ENCODE results near the gene EDIL3. TPM values are rescaled to one million over a fixed set of nuclear protein-coding genes. Genes with fewer than 3 reads are reported as not detected.

EDIL3 gene
- total RNA-seq, 1 experiment from 2014 or later: not detected

DNA sequence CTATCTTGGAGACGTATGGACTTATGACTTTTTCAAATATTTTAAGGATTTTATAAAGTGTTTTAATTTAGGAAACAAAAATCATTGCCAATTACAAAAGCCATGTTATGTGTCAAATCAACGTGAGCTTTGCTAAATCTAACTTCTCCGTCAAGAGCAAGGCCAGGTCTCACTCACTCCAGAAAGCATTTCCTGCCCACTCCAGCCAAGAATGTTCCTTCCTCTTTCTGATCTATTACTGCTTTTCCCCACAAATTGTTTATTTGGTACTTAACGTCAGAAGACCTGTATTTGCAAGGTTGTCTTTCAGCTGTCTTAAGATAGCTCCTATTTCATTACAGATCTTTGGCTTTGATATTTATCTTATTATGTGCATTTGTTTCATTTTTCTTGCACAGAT is 470.5 kb downstream of the EDIL3 start:
- Mint-ChIP-seq H3K27me3 (ENCODE audit: insufficient read depth, unreplicated experiment) (no peaks in the 10 kb centered on the region), H3K9me3 (ENCODE audit: unreplicated experiment) (no peaks in the 10 kb centered on the region), H3K36me3 (ENCODE audit: insufficient read depth, unreplicated experiment) (no peaks in the 10 kb centered on the region), H3K4me3 (ENCODE audit: unreplicated experiment) (no peak overlapping the region), H3K4me1 (ENCODE audit: low read depth, unreplicated experiment) (no peaks in the 10 kb centered on the region), H3K27ac (ENCODE audit: unreplicated experiment) (no peak overlapping the region)
- POLR2A ChIA-PET: no interaction called here
- TF ChIP-seq, protein P1, sequence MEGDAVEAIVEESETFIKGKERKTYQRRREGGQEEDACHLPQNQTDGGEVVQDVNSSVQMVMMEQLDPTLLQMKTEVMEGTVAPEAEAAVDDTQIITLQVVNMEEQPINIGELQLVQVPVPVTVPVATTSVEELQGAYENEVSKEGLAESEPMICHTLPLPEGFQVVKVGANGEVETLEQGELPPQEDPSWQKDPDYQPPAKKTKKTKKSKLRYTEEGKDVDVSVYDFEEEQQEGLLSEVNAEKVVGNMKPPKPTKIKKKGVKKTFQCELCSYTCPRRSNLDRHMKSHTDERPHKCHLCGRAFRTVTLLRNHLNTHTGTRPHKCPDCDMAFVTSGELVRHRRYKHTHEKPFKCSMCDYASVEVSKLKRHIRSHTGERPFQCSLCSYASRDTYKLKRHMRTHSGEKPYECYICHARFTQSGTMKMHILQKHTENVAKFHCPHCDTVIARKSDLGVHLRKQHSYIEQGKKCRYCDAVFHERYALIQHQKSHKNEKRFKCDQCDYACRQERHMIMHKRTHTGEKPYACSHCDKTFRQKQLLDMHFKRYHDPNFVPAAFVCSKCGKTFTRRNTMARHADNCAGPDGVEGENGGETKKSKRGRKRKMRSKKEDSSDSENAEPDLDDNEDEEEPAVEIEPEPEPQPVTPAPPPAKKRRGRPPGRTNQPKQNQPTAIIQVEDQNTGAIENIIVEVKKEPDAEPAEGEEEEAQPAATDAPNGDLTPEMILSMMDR (IDR thresholded peaks at IDR 0.05; ENCODE audit: insufficient read depth in 1 of 2, low read depth in 1 of 2, low read length in 1 of 2, severe bottlenecking in 1 of 2, unreplicated experiment in 1 of 2): no peak
- no TSS peak for BruUV-seq (replicated peaks)
- no peak for DNase-seq
- H3K9me3 ChIP-seq: no peaks in the 10 kb centered on the region
- intact Hi-C loops (cut with micrococcal nuclease; ENCODE audit: unreplicated experiment): no loop called here
- no peaks in the 10 kb centered on the region for H3K36me3 ChIP-seq (ENCODE audit: control insufficient read depth, insufficient read depth, low read length)
- no peaks in the 10 kb centered on the region for H3K27me3 ChIP-seq (replicated peaks; ENCODE audit: control insufficient read depth, insufficient read depth, low read length)
- CTCF ChIA-PET: no interaction called here
- no peak overlapping the region for H3K4me3 ChIP-seq (ENCODE audit: low read depth, low read length)
- H3K4me1 ChIP-seq: no peaks in the 10 kb centered on the region

DNA sequence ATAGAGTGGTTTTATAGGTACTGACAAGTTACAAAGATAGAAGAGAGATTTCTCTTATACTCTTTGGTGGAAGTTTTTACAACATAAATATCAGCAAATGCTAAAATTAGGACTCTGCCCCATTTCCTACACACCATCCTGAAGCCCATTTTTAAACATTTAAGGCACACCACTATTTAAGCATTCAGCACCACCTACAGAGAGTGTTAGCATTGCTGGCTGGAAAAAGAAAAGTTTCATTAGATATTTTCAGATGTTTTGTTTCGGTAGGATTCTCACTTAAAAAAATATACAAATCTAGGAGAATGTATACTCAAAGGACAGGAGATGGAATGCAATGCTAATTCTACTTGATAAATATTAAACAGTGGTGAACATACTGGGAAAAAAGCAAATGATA is 471.1 kb downstream of the EDIL3 start:
- Mint-ChIP-seq H3K27me3 (ENCODE audit: insufficient read depth, unreplicated experiment) (no peaks in the 10 kb centered on the region), H3K9me3 (ENCODE audit: unreplicated experiment) (no peaks in the 10 kb centered on the region), H3K4me3 (ENCODE audit: unreplicated experiment) (no peak overlapping the region), H3K36me3 (ENCODE audit: insufficient read depth, unreplicated experiment) (no peaks in the 10 kb centered on the region), H3K4me1 (ENCODE audit: low read depth, unreplicated experiment) (no peaks in the 10 kb centered on the region), H3K27ac (ENCODE audit: unreplicated experiment) (no peak overlapping the region)
- ChIA-PET POLR2A (no interaction called here), CTCF (no interaction called here)
- intact Hi-C loops (cut with micrococcal nuclease; ENCODE audit: unreplicated experiment): no loop called here
- Histone ChIP-seq H3K4me3 (ENCODE audit: low read depth, low read length) (no peak overlapping the region), H3K4me1 (no peaks in the 10 kb centered on the region), H3K27me3 (replicated peaks; ENCODE audit: control insufficient read depth, insufficient read depth, low read length) (no peaks in the 10 kb centered on the region), H3K9me3 (no peaks in the 10 kb centered on the region), H3K36me3 (ENCODE audit: control insufficient read depth, insufficient read depth, low read length) (no peaks in the 10 kb centered on the region)
- no TSS peak for BruUV-seq (replicated peaks)
- no peak for DNase-seq
- TF ChIP-seq, protein P1 (IDR thresholded peaks at IDR 0.05; ENCODE audit: insufficient read depth in 1 of 2, low read depth in 1 of 2, low read length in 1 of 2, severe bottlenecking in 1 of 2, unreplicated experiment in 1 of 2): no peak

DNA sequence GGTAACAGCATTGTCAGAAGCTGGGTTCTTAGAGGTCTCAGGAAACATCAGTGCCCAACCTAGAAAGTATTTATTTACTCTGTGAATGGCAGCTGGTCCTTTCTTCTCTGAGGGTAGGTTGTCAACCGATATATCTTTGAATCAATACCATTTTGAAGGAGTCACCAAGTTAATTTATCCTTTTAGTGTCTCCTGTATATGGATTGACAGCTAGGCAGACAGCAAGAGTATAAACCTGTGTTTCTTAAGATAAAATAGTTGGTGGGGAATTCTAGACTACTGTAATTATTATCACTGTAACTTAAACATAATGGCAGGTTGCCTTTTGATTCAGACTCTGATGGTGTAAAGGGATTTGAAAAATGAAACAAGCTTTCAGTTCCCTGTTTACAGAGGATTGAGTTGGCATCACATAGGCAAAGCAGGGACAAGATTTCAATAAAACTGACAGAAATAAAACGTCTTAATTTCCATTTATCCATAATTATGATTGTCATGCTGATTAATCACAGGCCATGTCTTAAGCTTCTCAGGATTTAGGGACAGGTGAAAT is 473.2 kb downstream of the EDIL3 start:
- Histone ChIP-seq H3K27me3 (replicated peaks; ENCODE audit: control insufficient read depth, insufficient read depth, low read length) (no peaks in the 10 kb centered on the region), H3K4me3 (ENCODE audit: low read depth, low read length) (no peak overlapping the region), H3K4me1 (no peaks in the 10 kb centered on the region), H3K36me3 (ENCODE audit: control insufficient read depth, insufficient read depth, low read length) (no peaks in the 10 kb centered on the region), H3K9me3 (no peaks in the 10 kb centered on the region)
- CTCF ChIA-PET: no interaction called here
- H3K36me3 Mint-ChIP-seq (ENCODE audit: insufficient read depth, unreplicated experiment): no peaks in the 10 kb centered on the region
- intact Hi-C loops (cut with micrococcal nuclease; ENCODE audit: unreplicated experiment): no loop called here
- H3K27me3 Mint-ChIP-seq (ENCODE audit: insufficient read depth, unreplicated experiment): no peaks in the 10 kb centered on the region
- POLR2A ChIA-PET: no interaction called here
- H3K4me3 Mint-ChIP-seq (ENCODE audit: unreplicated experiment): no peak overlapping the region
- H3K4me1 Mint-ChIP-seq (ENCODE audit: low read depth, unreplicated experiment): no peaks in the 10 kb centered on the region
- DNase-seq: no peak
- H3K9me3 Mint-ChIP-seq (ENCODE audit: unreplicated experiment): no peaks in the 10 kb centered on the region
- TF ChIP-seq, protein P1 (IDR thresholded peaks at IDR 0.05; ENCODE audit: insufficient read depth in 1 of 2, low read depth in 1 of 2, low read length in 1 of 2, severe bottlenecking in 1 of 2, unreplicated experiment in 1 of 2): no peak
- H3K27ac Mint-ChIP-seq (ENCODE audit: unreplicated experiment): no peak overlapping the region
- no TSS peak for BruUV-seq (replicated peaks)
